A673 (cell line): Measurements from ENCODE around the gene ANKRD11. TPM values are rescaled to one million over a fixed set of nuclear protein-coding genes. Genes with fewer than 3 reads are reported as not detected.

ENCODE experiments used
- BruUV-seq: library from RNA; stranded (reverse); fragments of 400-500 nt; replicated peaks from 2 replicates; lab custom pipeline; 2021; lab: Mats Ljungman, UMichigan
- CTCF ChIA-PET: fragments of 300-600 bp; sonication (Branson Sonifier 250); formaldehyde crosslinking; loops from one replicate; lab custom pipeline; 2022; ENCODE audit warnings: antibody characterized with exemption; lab: Charles Lee
- POLR2A ChIA-PET: fragments of 300-600 bp; sonication (Branson Sonifier 250); formaldehyde crosslinking; loops from one replicate; lab custom pipeline; 2022; ENCODE audit warnings: antibody characterized with exemption; ENCODE audit not compliant: low non-redundant PET; lab: Charles Lee
- DNase-seq: peaks from one replicate; pipeline ENCODE4 v3.0.0-alpha.2; 2015; ENCODE audit warnings: low spot score
- H3K27ac ChIP-seq: fragments of 200-600 bp; sonication (generic); 2 replicates; pipeline ENCODE4 v1.5.1; 2016; ENCODE audit warnings: mixed run types, low read depth, mild to moderate bottlenecking, mixed read lengths, antibody characterized with exemption, low read length; ENCODE audit not compliant: poor library complexity, severe bottlenecking
- H3K27me3 ChIP-seq: fragments of 200-600 bp; sonication (generic); replicated peaks from 2 replicates; pipeline ENCODE4 v1.6.1; 2017; ENCODE audit warnings: mixed run types, low read depth, mild to moderate bottlenecking, mixed read lengths, antibody characterized with exemption, low read length; ENCODE audit not compliant: insufficient read depth, poor library complexity
- H3K36me3 ChIP-seq: fragments of 200-600 bp; sonication (generic); 2 replicates; pipeline ENCODE4 v1.6.1; 2016; ENCODE audit warnings: mixed run types, mild to moderate bottlenecking, mixed read lengths, antibody characterized with exemption, low read length; ENCODE audit not compliant: insufficient read depth, poor library complexity, severe bottlenecking
- H3K4me1 ChIP-seq: fragments of 200-600 bp; sonication (generic); 2 replicates; pipeline ENCODE4 v1.6.1; 2017; ENCODE audit warnings: mixed run types, mild to moderate bottlenecking, mixed read lengths, antibody characterized with exemption, low read length; ENCODE audit not compliant: insufficient read depth, poor library complexity, severe bottlenecking
- H3K4me3 ChIP-seq: fragments of 200-600 bp; sonication (generic); 2 replicates; pipeline ENCODE4 v1.5.1; 2016; ENCODE audit warnings: low read depth, mixed run types, mild to moderate bottlenecking, mixed read lengths, low read length; ENCODE audit not compliant: poor library complexity, severe bottlenecking
- H3K9me3 ChIP-seq: fragments of 200-600 bp; sonication (generic); 2 replicates; pipeline ENCODE4 v1.6.1; 2016; ENCODE audit warnings: mixed run types, low read depth, mild to moderate bottlenecking, mixed read lengths, antibody characterized with exemption, low read length; ENCODE audit not compliant: poor library complexity, severe bottlenecking
- CTCF ChIP-seq: fragments of 300-800, 200-600 bp; sonication (generic); conservative IDR thresholded peaks from 2 replicates; pipeline ENCODE4 v1.5.1; 2017; ENCODE audit warnings: low read depth, mild to moderate bottlenecking, antibody characterized with exemption, low read length, moderate library complexity, mixed read lengths
- EZH2 ChIP-seq: fragments of 200-600 bp; sonication (generic); IDR thresholded peaks from 2 replicates; pipeline ENCODE4 v1.6.1; 2017; ENCODE audit warnings: borderline replicate concordance, low read depth, mild to moderate bottlenecking, mixed read lengths, antibody characterized with exemption, low read length; ENCODE audit not compliant: poor library complexity, severe bottlenecking
- intact Hi-C: fragments of 100-400 bp; cut with micrococcal nuclease; formaldehyde crosslinking; loops from one replicate; pipeline ENCODE4 v1.10.0; 2022; ENCODE audit not compliant: unreplicated experiment
- total RNA-seq: library from RNA; stranded (reverse); gene quantifications from 2 replicates; pipeline ENCODE4 v1.2.3, GENCODE V29; 2021

Gene ANKRD11
- total RNA-seq, 1 experiment from 2014 or later: 217 TPM

DNA sequence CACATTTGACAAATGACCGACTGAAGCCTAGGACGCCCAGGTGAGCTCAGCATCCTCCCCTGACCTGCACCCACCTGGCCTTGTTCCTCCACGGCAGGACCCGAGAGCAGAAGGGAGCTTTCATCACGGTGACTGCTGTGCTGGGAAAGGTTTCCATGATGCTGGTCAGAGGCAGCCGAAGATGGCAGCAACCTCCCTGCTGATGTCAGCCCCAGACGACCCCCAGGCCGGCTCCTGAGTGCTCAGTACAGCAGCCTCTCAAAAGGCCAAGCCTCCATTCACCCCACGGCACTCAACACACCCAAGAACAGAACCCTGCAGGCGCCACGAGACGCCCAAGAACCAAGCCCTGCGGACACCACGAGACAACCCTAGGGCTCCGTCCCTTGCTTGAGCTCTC lies 119.8 kb downstream of the ANKRD11 start:
- Histone ChIP-seq H3K4me3 (no peak overlapping the region), H3K27ac (no peak overlapping the region), H3K36me3 (no peaks in the 10 kb centered on the region), H3K4me1 (no peaks in the 10 kb centered on the region), H3K9me3 (no peaks in the 10 kb centered on the region), H3K27me3 (no peaks in the 10 kb centered on the region)
- CTCF ChIA-PET: no interaction called here
- DNase-seq: no peak
- no peak for TF ChIP-seq CTCF
- TF ChIP-seq EZH2: no peak
- POLR2A ChIA-PET: interaction anchor here (0.6 kb wide), 1 partner anchor 143 kb away, joined by 21 read pairs; no protein-coding TSS in a partner anchor
- intact Hi-C loops: no loop called here
- no TSS peak for BruUV-seq

DNA sequence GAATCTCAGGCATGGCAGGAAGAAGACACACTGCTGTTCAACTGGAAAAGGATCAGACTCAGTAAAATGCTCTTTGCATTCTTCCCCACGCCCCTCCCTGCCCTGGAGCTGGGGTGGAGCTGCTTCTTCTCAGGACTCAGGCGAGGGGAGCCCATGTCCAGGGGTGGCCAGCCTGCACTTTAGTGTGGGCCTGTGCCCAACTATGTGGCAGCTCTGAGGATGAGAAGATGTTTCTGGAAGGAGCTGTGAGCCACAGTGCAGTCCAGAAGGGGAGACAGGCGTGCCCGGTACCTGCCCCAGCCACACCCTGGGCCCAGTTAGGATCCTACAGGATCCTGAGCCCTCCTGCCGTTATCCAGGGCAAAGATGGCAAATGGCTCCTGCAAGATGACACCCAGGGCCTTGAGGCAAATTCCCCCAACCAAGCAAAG lies 120.3 kb downstream of the ANKRD11 start:
- H3K9me3 ChIP-seq: no peaks in the 10 kb centered on the region
- ChIA-PET CTCF (no interaction called here), POLR2A (interaction anchor here (0.6 kb wide), 1 partner anchor 144 kb away, joined by 21 read pairs; no protein-coding TSS in a partner anchor)
- H3K36me3 ChIP-seq: no peaks in the 10 kb centered on the region
- no peak for DNase-seq
- BruUV-seq: no TSS peak
- no peak overlapping the region for H3K4me3 ChIP-seq
- peak overlapping the region; percentile 37 for H3K27ac ChIP-seq
- no peak for TF ChIP-seq EZH2
- TF ChIP-seq CTCF: no peak
- H3K27me3 ChIP-seq: no peaks in the 10 kb centered on the region
- intact Hi-C loops: no loop called here
- no peaks in the 10 kb centered on the region for H3K4me1 ChIP-seq

- BruUV-seq: no TSS peak
- H3K4me3 ChIP-seq: no peak overlapping the region
- intact Hi-C loops: no loop called here
- H3K27ac ChIP-seq: no peak overlapping the region
- H3K27me3 ChIP-seq: no peaks in the 10 kb centered on the region
- DNase-seq: no peak
- TF ChIP-seq EZH2 (no peak), CTCF (no peak)
- H3K4me1 ChIP-seq: no peaks in the 10 kb centered on the region
- POLR2A ChIA-PET: no interaction called here
- no peaks in the 10 kb centered on the region for H3K9me3 ChIP-seq
- H3K36me3 ChIP-seq: no peaks in the 10 kb centered on the region
- CTCF ChIA-PET: no interaction called here
Observed at GRCh38 chr16:89369266-89369895, 121.0 kb downstream of the ANKRD11 start.
